HT-29 (cell line): ENCODE measurements around the gene ATOX1. TPM values are rescaled to one million over a fixed set of nuclear protein-coding genes. Genes with fewer than 3 reads are reported as not detected.
"Not testable (repeated sequence)": the region's sequence is repeated elsewhere in the genome, so short reads cannot be mapped to it uniquely, and the experiment has no call there.

Source experiments
- DNase-seq: peaks from one replicate; pipeline ENCODE4 v3.0.0-alpha.2; 2015; ENCODE audit warnings: low spot score
- total RNA-seq: library from RNA; depleted of rRNA; stranded (reverse); fragments of >200 nt; shearing (Covaris generic); gene quantifications from 2 replicates; pipeline ENCODE4 v1.2.3, GENCODE V29; 2014; rRNA removed

Gene ATOX1
- total RNA-seq = 43.6 and 55.2 TPM in 2 replicates

GRCh38 chr5:151758430-151759241 is at the start of gene ATOX1:
Gene ATOX1, minus strand, starts transcription at chr5:151758631. Its CDS starts 80 bp downstream, at chr5:151758551.
- peak; percentile 93 for DNase-seq

- no peak for DNase-seq
Measured at GRCh38 chr5:151805414-151806223, 47.2 kb upstream of the ATOX1 start.

GRCh38 chr5:151800532-151800931 is 42.1 kb upstream of the ATOX1 start:
- DNase-seq = no peak

- no peak for DNase-seq
Measured at GRCh38 chr5:151799407-151799806, 41.0 kb upstream of the ATOX1 start.

GRCh38 chr5:151798674-151799073 is 40.2 kb upstream of the ATOX1 start:
- DNase-seq = no peak

- DNase-seq = no peak
Measured at GRCh38 chr5:151795426-151795825, 37.0 kb upstream of the ATOX1 start.

GRCh38 chr5:151793358-151793757 is 34.9 kb upstream of the ATOX1 start:
- DNase-seq = no peak

GRCh38 chr5:151787817-151788216 is 29.4 kb upstream of the ATOX1 start:
- DNase-seq = no peak

- no peak for DNase-seq
Measured at GRCh38 chr5:151786468-151786867, 28.0 kb upstream of the ATOX1 start.

GRCh38 chr5:151784141-151784540 is 25.7 kb upstream of the ATOX1 start:
- DNase-seq = no peak

GRCh38 chr5:151783664-151784063 is 25.2 kb upstream of the ATOX1 start:
- not testable (repeated sequence) for DNase-seq

GRCh38 chr5:151781201-151781600 is 22.8 kb upstream of the ATOX1 start:
- no peak for DNase-seq

GRCh38 chr5:151780348-151780747 is 21.9 kb upstream of the ATOX1 start:
- DNase-seq = no peak

- DNase-seq = no peak
Measured at GRCh38 chr5:151779531-151780125, 21.2 kb upstream of the ATOX1 start.

GRCh38 chr5:151775025-151775606 is 16.7 kb upstream of the ATOX1 start:
- peak; percentile 11 for DNase-seq

- no peak for DNase-seq
Measured at GRCh38 chr5:151773951-151774350, 15.5 kb upstream of the ATOX1 start.

GRCh38 chr5:151772846-151773561 is 14.6 kb upstream of the ATOX1 start:
- peak; percentile 31 for DNase-seq

GRCh38 chr5:151772029-151772845 is 13.8 kb upstream of the ATOX1 start:
- DNase-seq = peak; percentile 48

GRCh38 chr5:151771259-151772028 is 13.0 kb upstream of the ATOX1 start, which contains the start of gene G3BP1:
Gene G3BP1, plus strand, starts transcription at chr5:151771954. Its CDS starts 14,667 bp downstream, at chr5:151786621.
- DNase-seq = peak; percentile 99
